Lung microvascular endothelial cell (primary cell): ENCODE results near the gene RUNX1. TPM values are rescaled to one million over a fixed set of nuclear protein-coding genes. Genes with fewer than 3 reads are reported as not detected.
"Not testable (repeated sequence)": the region's sequence is repeated elsewhere in the genome, so short reads cannot be mapped to it uniquely, and the experiment has no call there.

ENCODE experiments used
- DNase-seq, 2 donors: peaks; one replicate each; pipeline versions ENCODE4 v3.0.0 to v3.0.0-alpha.2; 2010; ENCODE audit warnings: low read depth in 2 of 2
- total RNA-seq: library from RNA; depleted of rRNA; stranded (reverse); fragments of >200 nt; gene quantifications from 2 replicates; pipeline ENCODE4 v1.2.1, GENCODE V29; 2014

The RUNX1 gene
- total RNA-seq, 1 donor from 2014 or later = 0.20 TPM

DNA sequence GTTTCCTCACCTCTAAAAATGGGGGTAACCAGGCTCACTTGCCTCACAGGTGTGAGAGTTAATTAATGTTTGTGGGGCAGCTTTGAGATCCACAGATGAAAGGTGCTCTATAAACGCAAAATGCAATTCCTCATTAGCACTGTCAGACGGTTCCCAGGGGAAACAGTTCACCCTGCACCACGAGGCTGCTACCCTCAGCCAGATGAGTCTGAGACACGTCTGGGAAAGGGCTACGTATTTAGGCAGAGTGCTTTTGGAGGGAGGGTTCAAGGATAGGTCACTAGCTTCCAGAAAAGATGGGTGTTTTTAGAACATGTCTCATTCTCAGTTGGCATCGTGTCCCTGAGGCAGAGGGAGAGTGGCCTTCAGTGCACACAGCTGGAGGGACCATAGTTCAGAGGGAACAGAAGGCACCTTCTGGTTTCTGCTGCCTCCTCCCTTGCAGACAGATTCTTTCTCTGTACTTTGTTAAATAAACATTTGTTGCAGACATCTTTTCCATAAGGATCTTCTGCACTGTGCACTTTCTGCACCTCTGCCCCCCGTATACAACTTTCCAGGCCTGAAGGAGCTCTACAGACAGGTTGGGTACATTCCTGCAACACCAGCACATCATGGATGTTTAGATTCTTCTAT is 240.4 kb downstream of the RUNX1 start:
- peak in 1 of 2 donors; percentile 88 for DNase-seq

DNA sequence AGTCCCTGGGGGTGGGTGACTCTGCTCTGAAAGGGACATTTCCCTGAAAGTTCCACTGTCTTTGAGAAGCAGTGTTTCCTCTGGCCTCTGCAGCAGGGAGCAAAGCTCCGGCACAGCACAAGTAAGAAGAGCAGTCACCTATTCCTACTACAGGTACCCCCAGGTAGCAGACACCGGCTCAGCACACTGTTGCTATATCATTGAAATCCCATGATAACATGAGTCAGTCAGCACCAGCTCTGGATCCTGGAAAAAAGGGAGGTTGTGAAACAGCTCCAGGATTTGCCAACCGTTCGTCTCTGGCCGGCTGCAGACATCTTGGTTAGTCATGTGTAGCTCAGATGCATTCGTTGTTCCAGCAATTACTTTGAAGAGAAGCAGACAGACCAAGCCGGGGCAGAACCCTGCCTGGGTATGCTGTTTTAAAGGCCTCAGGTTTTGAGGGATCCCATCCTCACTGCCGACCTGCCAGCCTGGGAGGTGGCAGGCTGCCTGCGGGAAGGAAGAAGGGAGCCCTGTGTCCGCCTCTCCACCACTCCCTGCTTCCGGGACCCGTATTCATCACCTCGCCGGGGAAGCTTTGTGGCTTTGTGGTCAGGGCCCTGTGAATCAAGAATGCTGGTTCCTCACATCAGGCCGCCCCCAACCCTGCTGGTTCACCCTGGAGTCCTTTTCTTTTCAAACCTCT is 241.1 kb downstream of the RUNX1 start:
- peak; percentile 55 to 83 for DNase-seq

GRCh38 chr21:34807146-34807880 is 241.8 kb downstream of the RUNX1 start:
- DNase-seq = peak; percentile 43 to 99

DNA sequence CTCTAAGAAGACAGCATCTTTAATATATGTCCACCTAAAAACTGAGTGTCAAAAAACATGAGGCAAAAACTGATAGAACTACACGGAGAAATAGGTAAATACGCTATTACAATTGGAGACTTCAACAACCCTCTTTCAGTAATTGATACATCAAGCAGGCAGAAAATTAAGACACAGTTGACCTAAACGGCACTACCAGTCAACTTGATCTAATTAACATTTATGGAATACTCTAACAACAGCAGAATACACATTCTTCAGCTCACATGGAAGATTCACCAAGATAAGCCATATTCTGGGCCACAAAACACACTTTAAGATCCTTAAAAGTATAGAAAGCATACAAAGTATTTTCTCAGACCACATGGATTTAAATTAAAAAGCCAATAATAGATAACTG is 242.7 kb downstream of the RUNX1 start:
- DNase-seq = no peak

DNA sequence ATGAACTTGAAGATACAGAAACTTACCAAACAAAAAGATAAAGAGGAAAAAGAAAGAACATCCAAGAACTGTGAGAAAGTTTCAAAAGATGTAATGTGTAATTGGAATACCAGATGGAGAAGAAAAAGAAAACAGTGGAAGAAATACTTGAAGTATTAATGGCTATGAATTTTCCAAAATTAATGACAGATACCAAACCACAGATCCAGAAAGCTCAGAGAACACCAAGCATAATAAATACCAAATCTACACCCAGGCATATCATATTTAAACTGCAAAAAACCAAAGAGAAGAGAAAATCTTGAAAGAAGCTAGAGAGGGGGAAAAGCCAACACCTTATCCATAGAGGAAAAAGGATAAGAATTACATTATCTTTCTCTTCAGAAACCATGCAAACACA is 243.9 kb downstream of the RUNX1 start:
- DNase-seq = no peak

GRCh38 chr21:34804584-34804983 is 244.5 kb downstream of the RUNX1 start:
- not testable (repeated sequence) for DNase-seq

DNA sequence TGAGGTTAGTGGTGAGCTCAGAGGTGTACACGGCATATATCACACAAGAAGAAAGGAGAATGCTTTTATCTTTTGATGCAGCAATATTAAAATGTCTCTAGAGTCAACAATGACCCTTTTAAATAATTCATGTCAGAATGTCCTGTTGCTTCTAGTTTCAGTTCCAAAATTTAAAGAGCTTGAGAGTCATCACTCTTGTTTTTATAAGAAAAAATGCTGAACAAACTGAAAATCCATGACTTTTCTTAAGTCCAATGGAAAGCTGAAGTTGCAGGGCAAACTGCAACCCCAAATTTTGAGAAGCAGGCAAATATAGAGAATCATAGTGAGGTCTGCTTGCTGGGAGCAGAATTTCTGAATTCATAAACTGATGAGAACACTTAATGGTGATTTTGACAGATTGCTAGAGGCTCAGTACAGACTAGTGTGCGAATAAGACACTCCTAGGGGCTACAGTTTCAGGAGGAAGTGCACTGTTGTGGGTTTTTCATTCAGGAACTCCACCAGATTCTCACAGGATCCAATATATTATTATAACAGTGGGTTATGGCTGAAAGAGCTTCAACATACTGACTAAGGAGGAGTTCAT is 245.2 kb downstream of the RUNX1 start:
- no peak for DNase-seq

DNA sequence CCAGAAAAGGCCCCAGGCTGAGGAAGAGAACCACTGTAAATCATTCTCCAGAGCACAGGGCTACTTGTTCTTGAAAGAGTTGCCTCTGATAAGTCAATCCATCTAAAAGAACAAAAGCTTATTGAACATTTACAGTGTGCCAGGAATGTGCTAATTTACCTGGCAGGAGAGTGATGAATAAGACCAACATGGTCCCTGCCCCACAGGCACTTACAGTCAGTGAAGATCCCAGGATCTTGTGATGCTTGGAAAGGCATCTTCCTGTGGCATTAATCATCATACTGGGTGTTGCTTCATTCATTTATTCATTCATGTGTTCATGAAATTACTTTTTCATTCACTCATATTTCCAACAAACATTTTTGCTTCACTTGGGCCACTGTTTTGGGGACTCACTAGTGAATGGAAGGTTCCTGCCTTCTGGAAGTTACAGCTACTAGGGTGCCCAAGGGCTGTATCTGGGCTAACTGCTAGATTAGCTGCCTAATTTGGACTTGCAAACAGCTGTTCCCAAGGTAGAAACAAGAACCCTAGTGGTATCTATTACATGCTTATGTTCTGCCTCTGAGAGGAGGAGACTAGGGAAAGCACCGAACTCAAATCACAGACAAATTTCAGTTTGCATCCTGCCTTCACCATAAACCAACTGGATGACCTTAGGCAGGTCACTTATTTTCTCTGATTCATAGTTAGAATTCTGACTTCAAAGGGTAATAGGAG is 246.8 kb downstream of the RUNX1 start:
- no peak for DNase-seq

- DNase-seq = peak; percentile 31 to 48
These were observed 247.5 kb downstream of the RUNX1 start for GRCh38 chr21:34801519-34802132.

GRCh38 chr21:34800797-34801518 is 248.1 kb downstream of the RUNX1 start:
- DNase-seq = no peak

- no peak for DNase-seq
These were observed 250.0 kb downstream of the RUNX1 start for GRCh38 chr21:34799092-34799491.

- no peak for DNase-seq
These were observed 251.1 kb downstream of the RUNX1 start for GRCh38 chr21:34797921-34798535.

- no peak for DNase-seq
These were observed 251.9 kb downstream of the RUNX1 start for GRCh38 chr21:34797201-34797525.

DNA sequence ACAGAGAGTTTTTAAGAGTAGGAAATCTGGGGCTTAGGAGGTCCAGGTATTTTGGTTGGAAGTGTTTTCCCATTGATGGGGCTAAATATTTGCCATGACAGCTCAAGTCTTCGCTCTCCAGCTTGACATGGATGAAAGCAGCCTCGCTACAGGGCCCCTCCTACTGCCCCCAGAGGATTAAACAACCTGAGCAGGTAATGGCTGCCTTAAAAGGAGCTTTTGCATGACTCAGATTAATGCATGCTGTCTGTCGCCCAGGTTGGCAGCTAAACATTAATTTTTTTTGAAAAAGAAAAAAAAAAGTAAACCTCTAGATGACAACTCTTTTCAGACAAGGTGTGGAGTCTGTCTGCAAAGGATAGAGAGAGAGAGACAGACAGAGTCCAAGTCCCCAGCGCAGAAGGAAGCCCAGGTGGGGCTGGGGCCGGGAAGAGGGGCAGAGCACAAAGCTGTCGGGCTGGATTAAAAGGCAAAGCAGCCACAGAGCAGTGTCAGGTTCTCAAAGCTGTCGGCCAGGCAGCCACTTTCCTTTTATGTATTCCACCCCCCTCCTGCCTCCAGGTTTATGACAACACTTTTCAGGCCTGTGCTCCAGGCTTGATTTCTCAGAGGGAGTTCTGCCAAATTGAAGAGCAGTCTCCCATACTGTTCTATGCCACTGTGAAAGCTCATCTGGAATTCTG is 252.4 kb downstream of the RUNX1 start:
- no peak for DNase-seq

- DNase-seq = peak; percentile 35 to 90
These were observed 253.4 kb downstream of the RUNX1 start for GRCh38 chr21:34795548-34796180.

DNA sequence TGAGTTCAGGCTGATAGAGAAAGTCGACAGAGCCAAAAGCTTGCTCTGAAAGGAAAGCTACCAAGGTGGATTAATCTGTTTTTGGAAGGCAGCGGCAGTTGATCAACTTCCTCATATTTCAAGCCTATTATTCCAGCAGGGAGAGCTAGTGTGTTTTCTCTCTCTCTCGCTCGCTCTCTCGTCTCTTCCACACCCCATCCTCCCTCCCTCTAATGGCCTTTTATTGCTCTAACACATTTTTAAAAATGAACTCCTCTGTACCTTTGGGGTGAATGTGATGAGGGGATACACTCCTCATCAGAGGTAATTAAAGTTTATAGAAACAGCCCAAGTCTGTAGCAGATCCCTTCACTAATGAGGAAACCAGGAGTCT is 253.9 kb downstream of the RUNX1 start:
- DNase-seq = peak; percentile 46 to 73

DNA sequence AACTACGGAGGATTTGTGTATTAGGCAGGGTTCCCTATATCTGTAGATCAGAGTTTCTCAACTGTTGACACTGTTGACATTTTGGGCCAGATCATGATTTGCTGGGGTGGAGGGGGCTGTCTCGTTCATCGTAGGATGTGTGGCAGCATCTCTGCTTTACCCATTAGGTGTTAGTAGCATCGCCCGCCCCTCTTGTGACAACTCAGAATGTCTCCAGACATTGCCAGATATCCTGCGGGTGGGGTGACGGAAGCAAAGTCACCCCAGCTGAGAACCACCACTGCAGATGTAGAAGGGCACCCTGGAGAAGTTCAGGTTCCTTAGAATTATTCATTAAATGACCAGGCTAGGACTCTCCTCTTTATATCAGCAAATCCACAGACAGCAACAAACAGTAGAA is 254.4 kb downstream of the RUNX1 start:
- no peak for DNase-seq

- no peak for DNase-seq
These were observed 255.6 kb downstream of the RUNX1 start for GRCh38 chr21:34793471-34793870.

DNA sequence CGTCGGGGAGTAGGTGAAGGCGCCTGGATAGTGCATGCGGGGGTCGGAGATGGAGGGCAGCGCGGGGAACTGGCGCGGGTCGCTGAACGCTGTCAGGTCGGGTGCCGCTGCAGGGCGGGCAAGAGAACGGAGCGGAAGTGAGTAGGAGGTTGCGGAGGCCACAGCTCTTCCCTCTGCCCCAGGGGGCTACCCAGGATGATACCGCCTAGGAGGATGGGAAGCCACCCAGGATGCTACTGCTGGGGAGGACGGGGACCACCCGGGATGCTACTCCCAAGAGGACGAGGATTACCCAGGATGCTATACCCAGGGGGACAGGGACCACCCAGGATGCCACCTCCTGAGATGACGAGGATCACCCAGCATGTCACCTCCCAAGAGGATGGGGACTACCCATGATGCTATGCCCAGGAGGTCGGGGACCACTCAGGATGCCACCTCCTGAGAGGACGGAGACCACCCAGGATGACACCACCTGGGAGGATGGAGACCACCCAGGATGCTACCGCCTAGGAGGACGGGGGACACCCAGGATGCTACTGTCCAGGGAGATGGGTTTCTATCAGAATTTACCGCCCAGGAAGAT is 256.5 kb downstream of the RUNX1 start:
- DNase-seq = no peak
